Measurements from ENCODE around the gene GNAQ.

GNAQ gene

GRCh38 chr9:77677397-77677796 is 354.2 kb downstream of the GNAQ start:
- H3K4me1 ChIP-seq, result no peaks in the 10 kb centered on the region
- H3K9me3 ChIP-seq, result no peaks in the 10 kb centered on the region
- H3K4me3 ChIP-seq, result no peak overlapping the region
- DNase-seq (ENCODE audit: low spot score in 2 of 2), result no peak
- H3K36me3 ChIP-seq (replicated peaks), result no peaks in the 10 kb centered on the region
- no peaks in the 10 kb centered on the region for H3K27me3 ChIP-seq (ENCODE audit: low read depth)
- in situ Hi-C loops (cut with MboI; ENCODE audit: low sequenced_read_pairs), result no loop called here

GRCh38 chr9:77673941-77674791 is 357.4 kb downstream of the GNAQ start:
- Histone ChIP-seq H3K36me3 (replicated peaks) (no peaks in the 10 kb centered on the region), H3K27me3 (ENCODE audit: low read depth) (no peaks in the 10 kb centered on the region), H3K4me1 (no peaks in the 10 kb centered on the region), H3K9me3 (no peaks in the 10 kb centered on the region), H3K4me3 (no peak overlapping the region)
- in situ Hi-C loops (cut with MboI; ENCODE audit: low sequenced_read_pairs), result no loop called here
- no peak for DNase-seq (ENCODE audit: low spot score in 2 of 2)

GRCh38 chr9:77672183-77672582 is 359.4 kb downstream of the GNAQ start:
- H3K36me3 ChIP-seq (replicated peaks), result no peaks in the 10 kb centered on the region
- H3K4me1 ChIP-seq, result no peaks in the 10 kb centered on the region
- no peak for DNase-seq (ENCODE audit: low spot score in 2 of 2)
- in situ Hi-C loops (cut with MboI; ENCODE audit: low sequenced_read_pairs), result no loop called here
- no peaks in the 10 kb centered on the region for H3K9me3 ChIP-seq
- no peak overlapping the region for H3K4me3 ChIP-seq
- H3K27me3 ChIP-seq (ENCODE audit: low read depth), result no peaks in the 10 kb centered on the region

GRCh38 chr9:77667151-77667550 is 364.5 kb downstream of the GNAQ start:
- in situ Hi-C loops (cut with MboI; ENCODE audit: low sequenced_read_pairs), result no loop called here
- Histone ChIP-seq H3K36me3 (replicated peaks) (no peaks in the 10 kb centered on the region), H3K9me3 (no peaks in the 10 kb centered on the region), H3K4me3 (no peak overlapping the region), H3K27me3 (ENCODE audit: low read depth) (no peaks in the 10 kb centered on the region), H3K4me1 (no peaks in the 10 kb centered on the region)
- DNase-seq (ENCODE audit: low spot score in 2 of 2), result no peak

Measured in HAP-1 (cell line).